Transverse colon (tissue), 4 donors: ENCODE data around the gene LRFN2. TPM values are rescaled to one million over a fixed set of nuclear protein-coding genes. Genes with fewer than 3 reads are reported as not detected.

Experiments
- DNase-seq: peaks from one replicate; pipeline ENCODE4 v3.0.0-alpha.2; 2019
- H3K27ac ChIP-seq, 4 donors: fragments of 200-600 bp; sonication (generic); 2 replicates each; pipeline ENCODE4 v1.5.1; 2016 to 2018; ENCODE audit warnings: inconsistent platforms in 4 of 4
- H3K27me3 ChIP-seq: fragments of 200-600 bp; sonication (generic); 2 replicates; pipeline ENCODE4 v1.5.1; 2017; ENCODE audit warnings: inconsistent platforms
- H3K36me3 ChIP-seq, 4 donors: fragments of 200-600 bp; sonication (generic); 2 replicates each; pipeline ENCODE4 v1.5.1; 2017 to 2019; ENCODE audit warnings: inconsistent platforms in 4 of 4
- H3K4me1 ChIP-seq, 4 donors: fragments of 200-600 bp; sonication (generic); 2 replicates each; pipeline ENCODE4 v1.5.1; 2017 to 2020; ENCODE audit warnings: inconsistent platforms in 4 of 4
- H3K4me3 ChIP-seq, 4 donors: fragments of 200-600 bp; sonication (generic); 1 replicate in 1 of 4; 2 replicates in 3 of 4; pipeline versions ENCODE4 v1.5.1 to v1.6.1; 2017 to 2019; ENCODE audit warnings: inconsistent platforms in 4 of 4
- H3K9me3 ChIP-seq, 2 donors: fragments of 200-600 bp; sonication (generic); 2 replicates each; pipeline ENCODE4 v1.5.1; 2017 to 2019; ENCODE audit warnings: inconsistent platforms in 2 of 2
- CTCF ChIP-seq, 5 experiments: fragments of 200-600 bp in 3 of 5; fragments of 450-650 bp in 2 of 5; sonication (generic) in 3 of 5; IDR thresholded peaks; 1 replicate in 2 of 5; 2 replicates in 3 of 5; pipeline ENCODE4 v1.5.1; 2016 to 2017; ENCODE audit warnings: antibody characterized with exemption in 5 of 5, inconsistent platforms in 3 of 5, mild to moderate bottlenecking in 2 of 5, moderate library complexity in 1 of 5
- EP300 ChIP-seq: sonication (generic); formaldehyde crosslinking; IDR thresholded peaks from one replicate; pipeline ENCODE4 v1.6.1; 2017; ENCODE audit warnings: antibody characterized with exemption, low read depth
- POLR2A ChIP-seq: fragments of 450-650 bp; IDR thresholded peaks from one replicate; pipeline ENCODE4 v1.6.1; 2016; ENCODE audit warnings: antibody characterized with exemption, mild to moderate bottlenecking, moderate library complexity
- POLR2AphosphoS5 ChIP-seq, 3 donors: sonication (generic); formaldehyde crosslinking; IDR thresholded peaks; one replicate each; pipeline ENCODE4 v1.6.1; 2016; ENCODE audit warnings: antibody characterized with exemption in 3 of 3
- WGBS, 2 donors: methylation state at CpG; one replicate each; pipeline ENCODE4 v1.1.5; 2018; ENCODE audit warnings: low coverage in 1 of 2; 5-methylcytosine and 5-hydroxymethylcytosine counted together
- in situ Hi-C, 4 donors: fragments of 200-750 bp; cut with MboI; loops; one replicate each; pipeline versions ENCODE4 v1.15.0 to v1.15.1; 2017; ENCODE audit warnings: low sequenced_read_pairs in 3 of 4, low pct_ligation_motif_present in 1 of 4, low pct_unique_long_range_greater_than_20kb in 1 of 4
- intact Hi-C: fragments of 100-400 bp; cut with DNase I; formaldehyde crosslinking; loops from one replicate; pipeline ENCODE4 v1.15.1; 2023; ENCODE audit warnings: low total_unique reads
- total RNA-seq, 4 donors: library from RNA; depleted of rRNA; stranded (reverse); fragments of >200 nt; gene quantifications; one replicate each; pipeline ENCODE4 v1.1.0, GENCODE V29; 2016

LRFN2 gene
- total RNA-seq, 4 donors from 2014 or later = 0.40 to 0.41 TPM; not detected in 2

GRCh38 chr6:40528051-40528450 is 59.1 kb downstream of the LRFN2 start:
- DNase-seq = no peak

GRCh38 chr6:40526036-40526435 is 61.1 kb downstream of the LRFN2 start:
- in situ Hi-C loops = no loop called here
- 70% methylated on average over 6 of the region's 6 CpGs; no CpG with 5 or more reads in 1 of the 2 donors for WGBS, 2 donors
- no peaks in the 10 kb centered on the region for H3K4me1 ChIP-seq
- no peak for DNase-seq
- intact Hi-C loops = no loop called here
- H3K9me3 ChIP-seq = no peaks in the 10 kb centered on the region
- no peaks in the 10 kb centered on the region for H3K27me3 ChIP-seq
- no peak for TF ChIP-seq POLR2AphosphoS5 (IDR thresholded peaks at IDR 0.05)
- TF ChIP-seq CTCF (IDR thresholded peaks at IDR 0.05) = no peak
- TF ChIP-seq POLR2A = no peak
- no peak for TF ChIP-seq EP300
- H3K27ac ChIP-seq = no peak overlapping the region
- H3K36me3 ChIP-seq = no peaks in the 10 kb centered on the region
- H3K4me3 ChIP-seq = no peak overlapping the region

More at GRCh38 chr6:40528051-40528450, 59.1 kb downstream of the LRFN2 start:
- in situ Hi-C loops (no loop called here), intact Hi-C loops (no loop called here)
- Histone ChIP-seq H3K27me3 (no peaks in the 10 kb centered on the region), H3K4me1 (no peaks in the 10 kb centered on the region), H3K9me3 (no peaks in the 10 kb centered on the region), H3K36me3 (no peaks in the 10 kb centered on the region), H3K27ac (no peak overlapping the region), H3K4me3 (no peak overlapping the region)
- TF ChIP-seq POLR2AphosphoS5 (IDR thresholded peaks at IDR 0.05) = no peak
- TF ChIP-seq EP300 = no peak
- no peak for TF ChIP-seq CTCF (IDR thresholded peaks at IDR 0.05)
- no peak for TF ChIP-seq POLR2A
- WGBS, 2 donors = 88 to 100% methylated on average over 2 to 5 of the region's 5 CpGs

- in situ Hi-C loops = no loop called here
- no peaks in the 10 kb centered on the region for H3K27me3 ChIP-seq
- no peak for TF ChIP-seq EP300
- H3K27ac ChIP-seq = no peak overlapping the region
- 68 to 75% methylated on average over 3 to 6 of the region's 6 CpGs for WGBS, 2 donors
- no peaks in the 10 kb centered on the region for H3K9me3 ChIP-seq
- H3K4me1 ChIP-seq = no peaks in the 10 kb centered on the region
- intact Hi-C loops = no loop called here
- H3K4me3 ChIP-seq = no peak overlapping the region
- no peaks in the 10 kb centered on the region for H3K36me3 ChIP-seq
- DNase-seq = no peak
Observed at GRCh38 chr6:40524797-40525585, 62.2 kb downstream of the LRFN2 start.

GRCh38 chr6:40523505-40524172 is 63.5 kb downstream of the LRFN2 start:
- in situ Hi-C loops (no loop called here), intact Hi-C loops (no loop called here)
- Histone ChIP-seq H3K4me3 (no peak overlapping the region), H3K27ac (no peak overlapping the region), H3K4me1 (no peaks in the 10 kb centered on the region), H3K9me3 (no peaks in the 10 kb centered on the region), H3K27me3 (no peaks in the 10 kb centered on the region), H3K36me3 (no peaks in the 10 kb centered on the region)
- no peak for TF ChIP-seq CTCF (IDR thresholded peaks at IDR 0.05)
- no peak for TF ChIP-seq EP300
- no peak for TF ChIP-seq POLR2A
- TF ChIP-seq POLR2AphosphoS5 (IDR thresholded peaks at IDR 0.05) = no peak
- 52 to 55% methylated on average over 3 to 5 of the region's 5 CpGs for WGBS, 2 donors
- DNase-seq = no peak
